Measurements from ENCODE around the gene HES2. TPM values are rescaled to one million over a fixed set of nuclear protein-coding genes. Genes with fewer than 3 reads are reported as not detected.
"Not testable (repeated sequence)": the region's sequence is repeated elsewhere in the genome, so short reads cannot be mapped to it uniquely, and the experiment has no call there.

The HES2 gene
- total and polyA plus RNA-seq, 2 experiments from 2014 or later, result 1.6 to 2.1 TPM

GRCh38 chr1:6365047-6365446 is 54.7 kb downstream of the HES2 start (continued):
- TF ChIP-seq ZNF462 (CRISPR knock-in tag; IDR thresholded peaks at IDR 0.05) (no peak), EZH2 (IDR thresholded peaks at IDR 0.05; ENCODE audit: low read depth, unreplicated experiment) (no peak), CTCF (conservative IDR thresholded peaks at IDR 0.05; ENCODE audit: low read depth in 2 of 2) (no peak)

DNA sequence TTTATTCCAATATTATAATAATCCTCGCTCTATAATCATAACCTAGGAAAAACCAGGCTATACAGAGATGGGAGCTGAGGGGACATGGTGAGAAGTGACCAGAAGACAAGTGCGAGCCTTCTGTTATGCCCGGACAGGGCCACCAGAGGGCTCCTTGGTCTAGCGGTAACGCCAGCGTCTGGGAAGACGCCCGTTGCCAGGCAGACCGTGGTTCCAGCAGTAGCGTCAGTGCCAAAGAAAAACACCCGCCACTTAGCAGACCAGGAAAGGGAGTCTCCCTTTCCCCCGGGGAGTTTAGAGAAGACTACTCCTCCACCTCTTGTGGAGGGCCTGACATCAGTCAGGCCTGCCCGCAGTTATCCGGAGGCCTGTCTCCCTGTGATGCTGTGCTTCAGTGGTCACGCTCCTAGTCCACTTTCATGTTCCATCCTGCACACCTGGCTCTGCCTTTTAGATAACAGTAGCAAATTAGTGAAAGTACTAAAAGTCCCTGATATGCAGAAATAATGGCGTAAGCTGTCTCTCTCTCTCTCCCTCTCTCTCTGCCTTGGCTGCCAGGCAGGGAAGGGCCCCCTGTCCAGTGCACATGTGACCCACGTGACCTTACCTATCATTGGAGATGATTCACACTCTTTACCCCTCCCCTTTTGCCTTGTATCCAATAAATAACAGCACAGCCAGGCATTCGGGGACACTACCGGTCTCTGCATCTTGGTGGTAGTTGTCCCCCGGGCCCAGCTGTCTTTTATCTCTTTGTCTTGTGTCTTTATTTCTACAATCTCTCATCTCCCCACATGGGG is 56.4 kb downstream of the HES2 start:
- H3K4me3 ChIP-seq; H3K36me3 ChIP-seq (ENCODE audit: insufficient read depth); H3K9me2 ChIP-seq (ENCODE audit: insufficient read depth); H3K4me2 ChIP-seq; H3K4me3 Mint-ChIP-seq; H3F3A ChIP-seq (replicated peaks; ENCODE audit: low read depth); H3K27ac ChIP-seq (ENCODE audit: low read depth); H3K27ac Mint-ChIP-seq; H3K27me3 ChIP-seq (ENCODE audit: insufficient read depth); H2AFZ ChIP-seq: not testable (repeated sequence)
- H3K4me1 Mint-ChIP-seq, result peaks cover 37% of the 10 kb centered on the region
- peaks cover 32% of the 10 kb centered on the region for H3K36me3 Mint-ChIP-seq (ENCODE audit: low read depth)
- peaks cover 14% of the 10 kb centered on the region; the same call in 2 of the 3 replicates for H3K9me3 Mint-ChIP-seq
- ATAC-seq (peak; percentile 8; the same call in 1 of the 3 replicates), DNase-seq (ENCODE audit: low spot score) (peak; percentile 64)
- peaks cover 57% of the 10 kb centered on the region for H3K79me2 ChIP-seq (replicated peaks; ENCODE audit: insufficient read depth)
- peak; percentile 57 to 70 for TF ChIP-seq CTCF (conservative IDR thresholded peaks at IDR 0.05; ENCODE audit: low read depth in 2 of 2)
- peaks cover 21% of the 10 kb centered on the region for H3K27me3 Mint-ChIP-seq (ENCODE audit: insufficient read depth, low read depth, poor library complexity)
- H4K20me1 ChIP-seq (replicated peaks; ENCODE audit: insufficient read depth), result peaks cover 21% of the 10 kb centered on the region
- peaks cover 18% of the 10 kb centered on the region for H3K4me1 ChIP-seq (ENCODE audit: insufficient read depth)

Small RNAs within 50 kb of the gene (microRNA-seq; reads per million reads assigned to microRNA genes)
- not detected for gene MIR4252

Small RNAs within 50 kb of the gene (small RNA-seq; reads per million reads assigned to genes)
- not detected for gene MIR4252 (ENCODE audit: low replicate concordance)

Other genes with a start within 250 kb of the HES2 start
- 1.0 and 1.4 TPM in 2 replicates for gene CHD5, start 239.6 kb downstream of the HES2 start, total RNA-seq (2014; rRNA removed; shearing (Covaris generic))
- gene CHD5, start 239.6 kb downstream of the HES2 start, polyA plus RNA-seq (2016; fragmentation: Nextera tagmentation; extraction: Ambion mirVana), result 0.32 and 0.45 TPM in 2 replicates
- gene RPL22, start 220.3 kb downstream of the HES2 start, total RNA-seq (2014; rRNA removed; shearing (Covaris generic)), result 145 and 149 TPM in 2 replicates
- gene RPL22, start 220.3 kb downstream of the HES2 start, polyA plus RNA-seq (2016; fragmentation: Nextera tagmentation; extraction: Ambion mirVana), result 818 and 851 TPM in 2 replicates
- 1.5 and 2.9 TPM in 2 replicates for gene RNF207, start 213.8 kb downstream of the HES2 start, total RNA-seq (2014; rRNA removed; shearing (Covaris generic))
- 1.3 and 1.7 TPM in 2 replicates for gene RNF207, start 213.8 kb downstream of the HES2 start, polyA plus RNA-seq (2016; fragmentation: Nextera tagmentation; extraction: Ambion mirVana)
- 131 and 145 TPM in 2 replicates for gene ICMT, start 184.0 kb downstream of the HES2 start, total RNA-seq (2014; rRNA removed; shearing (Covaris generic))
- gene ICMT, start 184.0 kb downstream of the HES2 start, polyA plus RNA-seq (2016; fragmentation: Nextera tagmentation; extraction: Ambion mirVana), result 25.6 and 27.8 TPM in 2 replicates
- 49.7 and 50.4 TPM in 2 replicates for gene HES3, start 175.7 kb downstream of the HES2 start, total RNA-seq (2014; rRNA removed; shearing (Covaris generic))
- 7.1 and 7.7 TPM in 2 replicates for gene HES3, start 175.7 kb downstream of the HES2 start, polyA plus RNA-seq (2016; fragmentation: Nextera tagmentation; extraction: Ambion mirVana)
- 8.8 and 9.0 TPM in 2 replicates for gene GPR153, start 158.8 kb downstream of the HES2 start, total RNA-seq (2014; rRNA removed; shearing (Covaris generic))
- gene GPR153, start 158.8 kb downstream of the HES2 start, polyA plus RNA-seq (2016; fragmentation: Nextera tagmentation; extraction: Ambion mirVana), result 1.3 and 1.9 TPM in 2 replicates
- 167 and 172 TPM in 2 replicates for gene ACOT7, start 26.2 kb downstream of the HES2 start, total RNA-seq (2014; rRNA removed; shearing (Covaris generic))
- 169 TPM in 2 replicates for gene ACOT7, start 26.2 kb downstream of the HES2 start, polyA plus RNA-seq (2016; fragmentation: Nextera tagmentation; extraction: Ambion mirVana)
- gene ESPN, start 4.9 kb upstream of the HES2 start, total RNA-seq (2014; rRNA removed; shearing (Covaris generic)), result 12.7 and 13.6 TPM in 2 replicates
- gene ESPN, start 4.9 kb upstream of the HES2 start, polyA plus RNA-seq (2016; fragmentation: Nextera tagmentation; extraction: Ambion mirVana), result 12.2 and 13.5 TPM in 2 replicates
- gene TNFRSF25, start 46.3 kb upstream of the HES2 start, total RNA-seq (2014; rRNA removed; shearing (Covaris generic)), result 25.3 and 26.3 TPM in 2 replicates
- gene TNFRSF25, start 46.3 kb upstream of the HES2 start, polyA plus RNA-seq (2016; fragmentation: Nextera tagmentation; extraction: Ambion mirVana), result 13.6 and 15.2 TPM in 2 replicates
- gene PLEKHG5, start 71.7 kb upstream of the HES2 start, total RNA-seq (2014; rRNA removed; shearing (Covaris generic)), result 25.8 and 26.4 TPM in 2 replicates
- 9.0 and 10.2 TPM in 2 replicates for gene PLEKHG5, start 71.7 kb upstream of the HES2 start, polyA plus RNA-seq (2016; fragmentation: Nextera tagmentation; extraction: Ambion mirVana)
- gene NOL9, start 134.6 kb upstream of the HES2 start, total RNA-seq (2014; rRNA removed; shearing (Covaris generic)), result 44.6 and 48.5 TPM in 2 replicates
- gene NOL9, start 134.6 kb upstream of the HES2 start, polyA plus RNA-seq (2016; fragmentation: Nextera tagmentation; extraction: Ambion mirVana), result 11.4 and 13.2 TPM in 2 replicates
- gene TAS1R1, start 135.4 kb upstream of the HES2 start, total RNA-seq (2014; rRNA removed; shearing (Covaris generic)), result not detected in 2 replicates
- 0.19 TPM in 1 of 2 replicates, not detected in the other for gene TAS1R1, start 135.4 kb upstream of the HES2 start, polyA plus RNA-seq (2016; fragmentation: Nextera tagmentation; extraction: Ambion mirVana)
- 21.0 and 25.5 TPM in 2 replicates for gene ZBTB48, start 160.1 kb upstream of the HES2 start, total RNA-seq (2014; rRNA removed; shearing (Covaris generic))
- 17.3 and 18.0 TPM in 2 replicates for gene ZBTB48, start 160.1 kb upstream of the HES2 start, polyA plus RNA-seq (2016; fragmentation: Nextera tagmentation; extraction: Ambion mirVana)
- 31.1 and 35.9 TPM in 2 replicates for gene KLHL21, start 182.9 kb upstream of the HES2 start, total RNA-seq (2014; rRNA removed; shearing (Covaris generic))
- gene KLHL21, start 182.9 kb upstream of the HES2 start, polyA plus RNA-seq (2016; fragmentation: Nextera tagmentation; extraction: Ambion mirVana), result 7.3 and 7.8 TPM in 2 replicates
- gene PHF13, start 193.8 kb upstream of the HES2 start, total RNA-seq (2014; rRNA removed; shearing (Covaris generic)), result 33.2 and 37.1 TPM in 2 replicates
- gene PHF13, start 193.8 kb upstream of the HES2 start, polyA plus RNA-seq (2016; fragmentation: Nextera tagmentation; extraction: Ambion mirVana), result 10.4 and 12.1 TPM in 2 replicates
- gene THAP3, start 204.9 kb upstream of the HES2 start, total RNA-seq (2014; rRNA removed; shearing (Covaris generic)), result 15.1 and 18.6 TPM in 2 replicates
- 20.9 and 23.8 TPM in 2 replicates for gene THAP3, start 204.9 kb upstream of the HES2 start, polyA plus RNA-seq (2016; fragmentation: Nextera tagmentation; extraction: Ambion mirVana)